K562 (cell line): Measurements from ENCODE around the gene WBP1L. TPM values are rescaled to one million over a fixed set of nuclear protein-coding genes. Genes with fewer than 3 reads are reported as not detected.

Experiments used
- CCNT2 ChIP-seq: IDR thresholded peaks from 2 replicates; pipeline ENCODE4 v1.6.1; 2011; ENCODE audit warnings: borderline replicate concordance, low read depth, mild to moderate bottlenecking, moderate library complexity, mixed read lengths, low read length; ENCODE audit not compliant: insufficient read length; ENCODE audit errors: extremely low read depth
- CEBPG ChIP-seq, 3 experiments: fragments of 200-800 bp in 1 of 3; sonication (Bioruptor generic) in 1 of 3; sonication (generic) in 1 of 3; formaldehyde crosslinking in 1 of 3; IDR thresholded peaks in 2 of 3; conservative IDR thresholded peaks in 1 of 3; 2 replicates each; pipeline versions ENCODE4 v1.6.1 to v1.8.0; 2016 to 2022; ENCODE audit warnings: missing compliant biosample characterization in 2 of 3, missing genetic modification characterization in 2 of 3, mild to moderate bottlenecking in 1 of 3, missing genetic modification reagents in 1 of 3
- DEAF1 ChIP-seq: fragments of 450-650 bp; formaldehyde crosslinking; IDR thresholded peaks from 2 replicates; pipeline ENCODE4 v1.4.0; 2020; ENCODE audit warnings: mild to moderate bottlenecking, moderate library complexity
- FOXP4 ChIP-seq: sonication (generic); formaldehyde crosslinking; IDR thresholded peaks from 2 replicates; pipeline ENCODE4 v1.8.0; 2022; ENCODE audit warnings: mild to moderate bottlenecking, missing genetic modification reagents, borderline replicate concordance
- HES1 ChIP-seq: fragments of 450-650 bp; IDR thresholded peaks from 2 replicates; pipeline ENCODE4 v1.6.1; 2016; ENCODE audit warnings: low read depth, mild to moderate bottlenecking, moderate library complexity
- IRF1 ChIP-seq: sonication (generic); formaldehyde crosslinking; IDR thresholded peaks from 2 replicates; pipeline ENCODE4 v1.8.0; 2022; ENCODE audit warnings: missing genetic modification reagents, mild to moderate bottlenecking, borderline replicate concordance
- NR2F6 ChIP-seq: fragments of 450-650 bp; formaldehyde crosslinking; IDR thresholded peaks from 2 replicates; pipeline ENCODE4 v1.4.0; 2020; ENCODE audit warnings: mild to moderate bottlenecking
- NUFIP1 ChIP-seq: fragments of 450-650 bp; IDR thresholded peaks from 2 replicates; pipeline ENCODE4 v1.6.1; 2018; ENCODE audit not compliant: partially characterized antibody
- RBM25 ChIP-seq: fragments of 200-400 bp; formaldehyde crosslinking; IDR thresholded peaks from 2 replicates; pipeline ENCODE4 v1.6.1; 2018; ENCODE audit warnings: low read length, low read depth, moderate library complexity; ENCODE audit not compliant: severe bottlenecking
- SP2 ChIP-seq: IDR thresholded peaks from 2 replicates; pipeline ENCODE4 v1.6.1; 2011; ENCODE audit warnings: mild to moderate bottlenecking, low read depth, low read length, moderate library complexity; ENCODE audit not compliant: poor library complexity, severe bottlenecking; ENCODE audit errors: extremely low read depth
- USF2 ChIP-seq: sonication (generic); formaldehyde crosslinking; IDR thresholded peaks from 2 replicates; pipeline ENCODE4 v1.5.0; 2020; ENCODE audit warnings: missing genetic modification reagents
- ZC3H8 ChIP-seq: fragments of 450-650 bp; IDR thresholded peaks from 2 replicates; pipeline ENCODE4 v1.6.1; 2017
- ZNF175 ChIP-seq: fragments of 200-800 bp; sonication (Bioruptor generic); IDR thresholded peaks from 2 replicates; pipeline ENCODE4 v1.6.1; 2016; ENCODE audit warnings: low read depth, mild to moderate bottlenecking, missing genetic modification characterization, missing compliant biosample characterization
- ZNF24 ChIP-seq: fragments of 450-650 bp; IDR thresholded peaks from 2 replicates; pipeline ENCODE4 v1.6.1; 2016
- ZNF518B ChIP-seq: fragments of 250-450 bp; sonication (Bioruptor Pico); IDR thresholded peaks from 2 replicates; pipeline ENCODE4 v1.5.0; 2021; ENCODE audit warnings: mild to moderate bottlenecking, moderate library complexity
- polyA plus RNA-seq, 8 experiments: library from polyadenylated mRNA; depleted of rRNA in 4 of 8; stranded (reverse) in 5 of 8; unstranded in 3 of 8; fragments of >200 nt; fragmentation: Nextera tagmentation in 2 of 8; fragmentation: Illumina TruSeq in 1 of 8; extraction: Ambion mirVana in 2 of 8; extraction: Trizol in 1 of 8; gene quantifications; 2 replicates each; pipeline versions ENCODE4 v1.2.1 to v1.2.3, GENCODE V29; 2011 to 2014; ENCODE audit warnings: inconsistent platforms in 1 of 8, missing spikeins in 1 of 8
- total RNA-seq, 7 experiments: library from RNA; depleted of rRNA in 6 of 7; stranded (reverse); fragments of >200 nt in 6 of 7; fragmentation: Illumina TruSeq in 2 of 7; extraction: Trizol in 2 of 7; gene quantifications; 2 replicates each; pipeline versions ENCODE4 v1.2.1 to v1.2.3, GENCODE V29; 2011 to 2021; ENCODE audit warnings: low replicate concordance in 1 of 7

Gene WBP1L
- total and polyA plus RNA-seq, 9 of the 15 experiments (the other 6 are each of a cell fraction or from before 2014, with no cell fraction given): 3.2 to 14.4 (median 11.3) TPM

GRCh38 chr10:102729029-102730026 is 14.4 kb upstream of the WBP1L start (continued):
- no peak for TF ChIP-seq FOXP4
- no peak for TF ChIP-seq RBM25
- TF ChIP-seq CCNT2: no peak
- no peak for TF ChIP-seq ZNF24
- no peak for TF ChIP-seq IRF1 (CRISPR knock-in tag)
- TF ChIP-seq ZNF518B: no peak
- TF ChIP-seq CEBPG (CRISPR knock-in tag; IDR thresholded peaks at IDR 0.05): no peak
- no peak for TF ChIP-seq CEBPG (tag; conservative IDR thresholded peaks at IDR 0.05 in 1 of 2, IDR thresholded peaks at IDR 0.05 in 1 of 2)
- TF ChIP-seq NUFIP1: no peak
- TF ChIP-seq ZC3H8: no peak
- TF ChIP-seq DEAF1 (CRISPR knock-in tag): peak; percentile 77
- TF ChIP-seq USF2 (CRISPR knock-in tag): no peak
- TF ChIP-seq NR2F6: no peak
- no peak for TF ChIP-seq ZNF175 (CRISPR knock-in tag)
- no peak for TF ChIP-seq HES1
- TF ChIP-seq SP2: no peak
